K562 (cell line): ENCODE data around the gene NPC1.

Experiments used
- EZH2 ChIP-seq: IDR thresholded peaks from 2 replicates; pipeline ENCODE4 v1.6.1; 2012; ENCODE audit warnings: low read depth, mild to moderate bottlenecking, inconsistent platforms, low read length, borderline replicate concordance
- ZFX ChIP-seq: sonication (generic); formaldehyde crosslinking; IDR thresholded peaks from 2 replicates; pipeline ENCODE4 v1.8.0; 2022; ENCODE audit warnings: mild to moderate bottlenecking, missing genetic modification reagents, moderate library complexity
- TF ChIP-seq, protein P1 (sequence below), 3 experiments: IDR thresholded peaks in 2 of 3; conservative IDR thresholded peaks in 1 of 3; 2 replicates each; pipeline ENCODE4 v1.5.1; 2011 to 2012; ENCODE audit warnings: low read length in 3 of 3, mild to moderate bottlenecking in 3 of 3, control low read depth in 2 of 3, improper control_type of control experiment in 1 of 3, inconsistent platforms in 1 of 3, low read depth in 1 of 3, mixed read lengths in 1 of 3, moderate library complexity in 1 of 3; ENCODE audit not compliant: insufficient read depth in 2 of 3

DNA sequence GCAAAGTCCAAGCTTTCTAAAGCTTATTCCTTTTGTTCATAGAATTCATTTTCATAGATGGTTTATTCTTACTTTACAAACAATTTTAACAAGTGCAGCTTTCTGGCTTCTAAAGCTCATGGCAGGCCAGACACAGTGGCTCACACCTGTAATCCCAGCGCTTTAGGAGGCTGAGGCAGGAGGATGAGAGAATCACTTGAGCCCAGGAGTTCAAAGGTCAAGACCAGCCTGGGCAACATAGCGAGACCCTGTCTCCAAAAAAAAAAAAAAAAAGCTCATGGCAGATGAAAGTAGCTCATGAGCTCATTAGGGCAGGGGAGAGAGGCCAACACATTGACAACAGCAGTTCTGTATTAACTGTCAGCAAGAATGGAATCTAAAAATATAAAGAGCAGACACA is 28.1 kb upstream of the NPC1 start:
- TF ChIP-seq ZFX (CRISPR knock-in tag): no peak
- TF ChIP-seq, protein P1, sequence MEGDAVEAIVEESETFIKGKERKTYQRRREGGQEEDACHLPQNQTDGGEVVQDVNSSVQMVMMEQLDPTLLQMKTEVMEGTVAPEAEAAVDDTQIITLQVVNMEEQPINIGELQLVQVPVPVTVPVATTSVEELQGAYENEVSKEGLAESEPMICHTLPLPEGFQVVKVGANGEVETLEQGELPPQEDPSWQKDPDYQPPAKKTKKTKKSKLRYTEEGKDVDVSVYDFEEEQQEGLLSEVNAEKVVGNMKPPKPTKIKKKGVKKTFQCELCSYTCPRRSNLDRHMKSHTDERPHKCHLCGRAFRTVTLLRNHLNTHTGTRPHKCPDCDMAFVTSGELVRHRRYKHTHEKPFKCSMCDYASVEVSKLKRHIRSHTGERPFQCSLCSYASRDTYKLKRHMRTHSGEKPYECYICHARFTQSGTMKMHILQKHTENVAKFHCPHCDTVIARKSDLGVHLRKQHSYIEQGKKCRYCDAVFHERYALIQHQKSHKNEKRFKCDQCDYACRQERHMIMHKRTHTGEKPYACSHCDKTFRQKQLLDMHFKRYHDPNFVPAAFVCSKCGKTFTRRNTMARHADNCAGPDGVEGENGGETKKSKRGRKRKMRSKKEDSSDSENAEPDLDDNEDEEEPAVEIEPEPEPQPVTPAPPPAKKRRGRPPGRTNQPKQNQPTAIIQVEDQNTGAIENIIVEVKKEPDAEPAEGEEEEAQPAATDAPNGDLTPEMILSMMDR (IDR thresholded peaks at IDR 0.05 in 2 of 3, conservative IDR thresholded peaks at IDR 0.05 in 1 of 3; ENCODE audit: insufficient read depth in 2 of 3, low read depth in 1 of 3, low read length in 3 of 3): no peak
- TF ChIP-seq EZH2: no peak
